WTC11 (cell line): ENCODE results near the gene RGMB.

Experiments
- ATF2 ChIP-seq: sonication (generic); formaldehyde crosslinking; IDR thresholded peaks from 2 replicates; pipeline ENCODE4 v1.8.1; 2022; ENCODE audit warnings: low read depth, missing genetic modification reagents, borderline replicate concordance
- CTCF ChIP-seq: fragments of 200-600 bp; IDR thresholded peaks from 2 replicates; pipeline ENCODE4 v1.8.0; 2022; ENCODE audit warnings: antibody characterized with exemption
- ESRRA ChIP-seq: sonication (generic); formaldehyde crosslinking; IDR thresholded peaks from 2 replicates; pipeline ENCODE4 v1.8.1; 2022; ENCODE audit warnings: mild to moderate bottlenecking, missing genetic modification reagents, borderline replicate concordance
- FOXJ3 ChIP-seq: sonication (generic); formaldehyde crosslinking; IDR thresholded peaks from 2 replicates; pipeline ENCODE4 v1.9.0; 2021; ENCODE audit warnings: missing genetic modification reagents, mild to moderate bottlenecking, borderline replicate concordance
- FOXP1 ChIP-seq: sonication (generic); formaldehyde crosslinking; IDR thresholded peaks from 2 replicates; pipeline ENCODE4 v1.8.0; 2022; ENCODE audit warnings: missing genetic modification reagents, mild to moderate bottlenecking, moderate library complexity, borderline replicate concordance
- GABPB1 ChIP-seq: sonication (generic); formaldehyde crosslinking; IDR thresholded peaks from 2 replicates; pipeline ENCODE4 v1.8.1; 2023; ENCODE audit warnings: mild to moderate bottlenecking, missing genetic modification reagents
- MLX ChIP-seq: sonication (generic); formaldehyde crosslinking; IDR thresholded peaks from 2 replicates; pipeline ENCODE4 v1.8.1; 2023; ENCODE audit warnings: mild to moderate bottlenecking, missing genetic modification reagents, moderate library complexity
- NFYB ChIP-seq: sonication (generic); formaldehyde crosslinking; conservative IDR thresholded peaks from 2 replicates; pipeline ENCODE4 v1.8.0; 2022; ENCODE audit warnings: low read depth, missing genetic modification reagents
- PREB ChIP-seq: sonication (generic); formaldehyde crosslinking; IDR thresholded peaks from 2 replicates; pipeline ENCODE4 v1.8.1; 2022; ENCODE audit warnings: mild to moderate bottlenecking, missing genetic modification reagents, moderate library complexity, borderline replicate concordance
- ZNF423 ChIP-seq: fragments of 250-450 bp; sonication (Bioruptor Pico); IDR thresholded peaks from 2 replicates; pipeline ENCODE4 v2.1.2; 2022; ENCODE audit warnings: mild to moderate bottlenecking, moderate library complexity

GRCh38 chr5:98779264-98779877, 5.9 kb downstream of the RGMB start:
- TF ChIP-seq ATF2 (no peak), FOXP1 (CRISPR knock-in tag) (no peak), PREB (CRISPR knock-in tag) (no peak), NFYB (CRISPR knock-in tag) (no peak), MLX (CRISPR knock-in tag) (no peak), ESRRA (CRISPR knock-in tag) (no peak), CTCF (no peak), FOXJ3 (CRISPR knock-in tag) (no peak), GABPB1 (CRISPR knock-in tag) (no peak), ZNF423 (CRISPR knock-in tag) (no peak)
